CD4-positive, alpha-beta T cell treated with Interleukin-6 at 100 ng/mL for 8 hours (primary cell): ENCODE measurements around the gene PYHIN1.

Source experiments
- DNase-seq: peaks from one replicate; pipeline ENCODE4 v3.0.0-alpha.2; 2020; ENCODE audit warnings: mixed read lengths, low spot score

The PYHIN1 gene

GRCh38 chr1:158931055-158931737, at the start of gene PYHIN1:
TSS of gene PYHIN1 (plus strand) at chr1:158931552. CDS start at chr1:158936911, 5,359 bp downstream.
- DNase-seq = peak; percentile 68

DNA sequence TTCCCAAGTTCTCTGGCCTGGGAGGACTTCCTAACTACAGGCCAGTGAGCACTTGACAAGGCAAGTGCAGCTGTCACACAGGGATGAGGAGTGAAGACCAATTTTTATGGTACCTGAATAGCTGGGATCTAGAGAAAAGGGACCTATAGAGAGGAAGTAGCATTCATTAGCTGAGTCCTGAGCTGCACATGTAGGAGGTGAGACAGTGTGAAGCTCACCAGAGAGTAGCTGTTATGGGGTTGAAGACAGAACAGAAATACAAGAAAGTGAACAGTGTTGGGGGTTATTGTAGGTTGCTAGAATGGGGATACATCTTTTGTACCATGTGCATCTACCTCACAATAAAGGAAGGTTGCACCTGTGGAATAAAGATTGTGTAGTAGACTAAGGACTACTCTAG, 37.7 kb upstream of the PYHIN1 start:
- DNase-seq = no peak

DNA sequence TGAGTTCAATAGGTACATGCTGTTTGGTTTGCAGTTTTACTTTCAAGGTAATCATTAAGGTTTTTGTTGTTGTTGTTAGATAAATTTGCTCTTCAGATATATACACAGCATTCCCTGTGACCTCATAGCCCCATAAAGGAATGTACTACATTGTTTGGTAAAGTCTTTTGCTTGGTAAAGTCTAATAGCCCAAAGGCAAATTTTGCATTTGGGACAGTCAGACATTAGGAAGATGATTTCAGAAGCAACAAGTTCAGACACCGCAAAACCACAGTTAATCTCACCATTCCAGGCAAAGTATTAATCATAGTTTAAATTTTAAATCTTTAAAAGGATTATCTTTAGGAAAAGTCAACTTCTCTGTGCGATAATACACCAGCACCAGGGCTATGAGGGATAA, 32.6 kb upstream of the PYHIN1 start:
- no peak for DNase-seq

DNA sequence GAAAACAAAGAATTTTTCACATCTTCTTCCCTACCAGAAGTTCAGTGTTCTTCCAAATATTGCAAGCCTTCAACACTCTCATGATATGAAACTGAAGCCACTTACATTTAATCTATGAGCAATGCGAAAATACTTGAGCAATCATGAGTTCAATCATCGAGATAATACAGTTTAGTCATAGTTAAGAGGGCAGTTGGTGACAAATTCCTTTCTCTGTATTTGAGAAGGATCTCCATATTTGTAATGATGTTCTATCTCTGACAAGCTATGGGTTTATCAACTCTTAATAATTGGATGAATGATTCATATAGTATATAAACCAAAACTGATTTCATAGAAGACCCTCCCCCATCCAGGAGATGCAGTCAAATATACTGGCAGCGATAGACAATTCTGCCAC, 29.7 kb upstream of the PYHIN1 start:
- no peak for DNase-seq

DNA sequence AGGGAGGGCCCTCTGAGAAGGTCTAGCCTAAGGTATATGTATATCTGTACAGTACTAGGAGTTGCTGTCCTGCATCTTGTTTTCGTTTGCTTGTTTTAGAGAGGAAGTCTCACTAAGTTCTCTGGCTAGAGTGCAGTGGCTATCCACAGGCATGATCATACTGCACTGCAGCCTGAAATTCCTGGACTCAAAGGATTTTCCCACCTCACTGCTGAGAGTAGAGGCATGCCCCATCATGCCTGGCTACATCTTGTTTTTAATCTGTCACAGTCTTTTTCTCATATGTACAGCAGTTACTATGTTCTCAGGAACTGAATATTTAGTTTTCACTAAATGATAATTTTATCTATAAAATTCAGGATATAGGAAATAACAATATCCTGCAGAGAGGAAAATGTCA, 15.3 kb upstream of the PYHIN1 start:
- DNase-seq = no peak

DNA sequence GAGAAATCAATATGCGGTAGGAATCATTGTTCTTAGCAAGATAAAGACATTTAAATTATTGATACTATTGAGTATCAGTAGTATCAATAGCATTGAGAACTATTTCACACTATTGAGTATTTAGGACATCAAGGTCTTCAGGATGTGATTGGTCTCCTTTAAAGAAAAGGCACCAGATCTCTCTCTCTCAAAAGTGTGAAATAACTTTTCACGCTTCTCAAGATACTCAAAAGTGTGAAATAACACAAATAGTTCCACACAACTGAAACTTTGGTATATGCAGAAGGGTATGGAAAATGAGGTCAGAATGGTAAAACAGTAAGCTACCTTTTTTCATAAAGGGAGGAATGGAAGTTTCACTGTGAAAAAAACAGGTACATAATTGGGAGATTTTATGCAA, 6.7 kb upstream of the PYHIN1 start:
- no peak for DNase-seq

DNA sequence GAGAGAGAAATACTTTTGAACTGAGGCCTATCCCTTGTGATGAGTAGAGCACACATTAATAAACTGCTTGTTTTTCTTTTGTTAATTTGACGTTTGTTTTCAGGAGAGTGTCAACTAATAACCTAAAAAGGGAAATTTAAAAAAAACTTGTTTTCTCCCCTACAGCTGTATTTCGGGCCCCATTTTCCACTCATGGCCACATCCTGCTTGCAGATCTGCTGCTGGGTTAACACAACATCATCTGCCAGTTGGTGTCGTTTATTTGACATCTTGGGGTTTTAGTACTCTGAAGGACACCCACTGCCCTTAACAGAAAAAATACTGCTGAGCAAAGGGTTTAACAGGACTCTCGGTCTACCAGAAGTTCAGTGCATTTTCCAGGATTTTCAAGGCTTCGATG, 848 bp upstream of the PYHIN1 start:
- peak; percentile 65 for DNase-seq

DNA sequence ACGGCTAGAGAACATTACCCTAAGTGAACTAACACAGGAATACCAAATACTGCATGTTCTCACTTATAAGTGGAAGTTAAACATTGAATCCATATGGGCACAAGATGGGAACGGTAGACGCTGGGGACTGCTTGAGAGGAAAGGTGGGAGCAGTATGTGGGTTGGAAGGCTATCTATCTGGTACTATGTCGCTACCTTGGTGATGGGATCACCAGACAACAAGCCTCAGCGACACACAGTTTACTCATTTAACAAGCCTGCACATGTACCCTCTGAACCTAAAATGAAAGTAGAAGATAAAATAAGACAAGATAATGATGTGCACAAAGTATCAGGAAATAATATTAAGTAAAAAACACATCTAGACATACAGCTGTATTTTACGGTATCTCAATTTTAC, 819 bp downstream of the PYHIN1 start:
- DNase-seq = peak; percentile 11

GRCh38 chr1:158933621-158934020, 2.3 kb downstream of the PYHIN1 start:
- DNase-seq = peak; percentile 15

DNA sequence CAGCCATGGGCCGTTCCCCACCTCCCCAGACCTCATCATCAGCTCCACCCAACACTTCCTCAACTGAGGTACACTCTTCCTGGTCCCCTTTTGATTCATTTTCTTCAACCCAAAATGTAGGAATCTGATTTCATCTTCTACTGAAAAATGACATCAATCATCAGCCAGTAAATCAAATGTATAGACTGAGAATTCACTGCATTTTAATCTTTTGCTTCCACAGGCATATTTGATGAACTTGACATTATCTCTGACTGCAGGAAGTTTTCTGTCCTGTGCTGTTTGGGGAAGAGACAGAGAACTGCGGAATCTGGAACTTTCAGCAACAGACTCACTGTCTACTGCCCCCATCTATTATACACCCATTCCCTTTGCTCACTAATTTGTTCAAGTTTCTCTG, 7.8 kb downstream of the PYHIN1 start:
- no peak for DNase-seq

DNA sequence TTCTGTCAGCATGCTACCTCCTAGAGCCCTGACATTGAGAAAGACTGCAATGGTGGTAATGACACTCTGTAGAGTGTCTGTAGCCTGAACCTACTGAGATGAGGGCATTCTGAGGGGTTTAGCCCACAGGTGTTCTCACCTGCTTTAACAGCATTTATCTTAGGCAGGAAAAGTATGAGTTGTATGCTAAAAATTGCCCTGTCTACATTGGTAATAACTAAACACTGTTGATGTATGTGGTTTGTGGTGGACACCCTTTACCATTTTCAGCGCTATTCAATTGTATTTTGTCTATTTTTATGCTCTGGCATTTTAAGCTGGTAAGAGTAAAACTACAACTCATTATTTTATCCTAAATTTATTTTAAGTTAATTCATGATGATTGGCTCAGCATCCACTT, 10.0 kb downstream of the PYHIN1 start:
- no peak for DNase-seq

DNA sequence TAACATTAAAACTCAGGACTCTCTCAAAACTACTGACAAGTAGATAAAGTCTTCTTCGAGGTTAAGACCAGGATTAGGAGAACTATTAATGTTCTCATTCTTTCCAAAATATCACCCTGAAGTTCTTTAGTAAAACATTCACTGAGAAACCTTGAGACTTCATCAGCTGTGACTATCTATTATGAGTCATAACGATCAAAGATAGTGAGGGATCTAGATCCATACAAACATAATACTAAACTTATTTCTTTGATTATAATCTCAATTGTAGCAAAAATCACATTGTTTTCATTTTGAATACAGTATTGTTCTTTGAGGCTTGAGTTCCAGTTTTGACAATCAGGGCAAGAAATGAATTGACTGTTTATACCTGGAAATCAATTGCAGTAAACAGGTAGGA, 11.1 kb downstream of the PYHIN1 start:
- DNase-seq = no peak

DNA sequence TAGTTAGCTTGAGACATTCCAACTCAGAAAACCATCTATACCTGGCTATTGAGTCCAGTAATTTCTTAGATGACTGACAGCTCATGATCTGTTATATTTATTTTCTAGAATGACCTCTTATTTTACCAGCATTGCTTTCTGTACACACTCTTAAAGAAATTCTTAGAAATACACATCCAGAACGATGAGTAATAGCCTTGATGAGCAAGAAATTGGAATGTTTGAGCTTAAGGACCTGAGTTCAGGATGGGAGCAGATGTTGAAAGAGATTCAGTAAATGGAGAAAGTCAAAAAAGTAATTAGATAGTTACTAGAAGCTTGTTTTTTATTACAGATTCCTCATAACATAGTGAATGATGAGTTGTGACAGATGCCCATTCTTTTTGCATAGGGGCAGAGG, 11.7 kb downstream of the PYHIN1 start:
- DNase-seq = no peak

DNA sequence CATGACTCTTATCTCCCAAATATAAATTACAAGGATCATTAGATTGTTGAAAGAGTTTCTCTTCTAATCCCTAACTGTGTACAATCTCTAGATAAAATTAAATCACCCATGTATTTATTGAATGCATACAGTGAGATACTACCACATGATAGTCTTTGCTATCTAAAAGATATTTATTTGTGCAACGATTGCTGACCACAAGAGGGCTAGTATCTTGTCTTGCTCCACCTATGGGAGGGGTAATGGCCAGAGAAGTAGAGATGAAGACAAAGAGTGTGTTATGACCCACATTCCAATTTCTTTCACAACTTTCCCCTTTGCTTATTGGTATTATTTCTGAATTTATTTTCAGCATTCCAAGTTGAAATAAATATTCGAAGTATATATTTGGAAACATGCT, 13.7 kb downstream of the PYHIN1 start:
- DNase-seq = no peak

GRCh38 chr1:158946785-158947184, 15.4 kb downstream of the PYHIN1 start:
- DNase-seq = no peak

GRCh38 chr1:158951956-158952355, 20.6 kb downstream of the PYHIN1 start:
- no peak for DNase-seq

- DNase-seq = no peak
These were observed 21.1 kb downstream of the PYHIN1 start for GRCh38 chr1:158952416-158952815.

GRCh38 chr1:158961178-158961577, 29.8 kb downstream of the PYHIN1 start:
- no peak for DNase-seq

- no peak for DNase-seq
These were observed 31.6 kb downstream of the PYHIN1 start for GRCh38 chr1:158962983-158963382.

DNA sequence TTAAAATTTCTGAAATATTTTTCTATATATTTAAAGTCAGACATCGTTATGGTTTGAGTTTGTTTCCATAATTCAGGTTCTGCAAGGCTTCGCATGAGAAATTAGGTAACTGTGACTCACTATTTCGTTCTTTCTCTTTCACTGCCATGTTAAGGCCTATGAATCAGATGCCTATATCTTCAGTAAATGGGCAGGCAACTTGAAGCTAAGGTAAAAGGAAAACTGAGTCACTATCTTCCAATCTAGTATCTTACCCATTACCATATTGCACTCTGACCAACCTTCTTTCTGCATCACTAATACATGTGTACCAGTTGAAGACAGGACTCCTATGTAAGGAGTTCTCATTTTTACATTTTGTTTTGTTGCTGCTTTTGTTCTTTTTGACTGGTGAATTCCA, 37.8 kb downstream of the PYHIN1 start:
- DNase-seq = no peak

GRCh38 chr1:158969855-158970254, 38.5 kb downstream of the PYHIN1 start:
- DNase-seq = no peak

DNA sequence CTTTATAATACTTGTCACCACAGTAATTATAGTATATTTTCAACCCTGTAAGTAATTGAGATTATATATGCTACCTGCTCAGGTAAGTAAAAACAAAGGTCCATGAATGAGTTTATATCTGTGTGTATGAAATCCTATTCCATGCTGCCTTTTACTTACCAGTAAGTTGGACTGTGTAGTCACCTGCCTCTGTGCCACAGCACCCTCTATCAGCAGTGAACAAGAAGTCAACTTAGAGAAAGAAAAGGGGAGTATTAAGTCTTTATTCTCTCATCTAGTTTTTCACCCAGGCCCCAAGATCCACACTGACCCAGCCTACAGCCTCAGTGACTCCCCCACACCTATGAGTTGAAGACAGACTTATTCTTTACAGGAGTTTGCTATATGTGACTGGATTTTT, 41.5 kb downstream of the PYHIN1 start:
- no peak for DNase-seq

DNA sequence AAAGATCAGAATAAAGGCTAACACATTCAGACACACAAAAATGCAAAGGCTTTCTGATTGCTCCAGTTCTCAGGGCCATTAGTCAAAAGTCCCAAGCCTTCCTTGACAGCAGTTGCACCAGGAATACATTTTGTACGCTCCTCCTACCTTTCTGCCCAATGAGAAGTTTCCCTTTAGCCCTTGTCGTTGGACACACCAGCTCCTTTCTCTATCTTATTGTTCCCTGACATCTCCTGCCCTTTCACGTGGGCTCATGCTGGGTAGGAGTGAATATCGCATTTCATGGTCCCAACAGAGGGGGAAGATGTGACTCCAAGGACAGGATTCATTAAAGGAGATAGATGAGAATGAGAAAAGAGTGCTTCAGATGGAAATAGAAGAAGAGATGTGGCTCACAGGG, 44.9 kb downstream of the PYHIN1 start:
- DNase-seq = no peak

- DNase-seq = no peak
These were observed 47.4 kb downstream of the PYHIN1 start for GRCh38 chr1:158978730-158979129.

- no peak for DNase-seq
These were observed 47.9 kb downstream of the PYHIN1 start for GRCh38 chr1:158979229-158979628.
